Stimulated activated memory B cell treated with anti-CD40 and anti-IgM and Interleukin-4, amounts not matched to agents 10 μg/mL and 1 μg/mL and 100 μg/mL, for 72 hours (primary cell): ENCODE results near the gene FAM221A.

Experiments used
- ATAC-seq: fragments of 150-1000 bp; cut with Tn5 transposase; 2 replicates; pipeline ENCODE4 v1.10.0; 2021
- H3K27ac Mint-ChIP-seq: one replicate; pipeline ENCODE4 v1.8.0; 2022; ENCODE audit warnings: mild to moderate bottlenecking, mixed read lengths
- H3K27me3 Mint-ChIP-seq: one replicate; pipeline ENCODE4 v1.8.0; 2022; ENCODE audit warnings: mixed read lengths
- H3K36me3 Mint-ChIP-seq: one replicate; pipeline ENCODE4 v1.8.0; 2022; ENCODE audit warnings: mixed read lengths
- H3K4me1 Mint-ChIP-seq: one replicate; pipeline ENCODE4 v1.8.0; 2022; ENCODE audit warnings: mixed read lengths
- H3K4me3 Mint-ChIP-seq: one replicate; pipeline ENCODE4 v1.8.0; 2022; ENCODE audit warnings: mild to moderate bottlenecking, moderate library complexity, mixed read lengths
- H3K9me3 Mint-ChIP-seq: one replicate; pipeline ENCODE4 v1.8.0; 2022; ENCODE audit warnings: mixed read lengths

The FAM221A gene

DNA sequence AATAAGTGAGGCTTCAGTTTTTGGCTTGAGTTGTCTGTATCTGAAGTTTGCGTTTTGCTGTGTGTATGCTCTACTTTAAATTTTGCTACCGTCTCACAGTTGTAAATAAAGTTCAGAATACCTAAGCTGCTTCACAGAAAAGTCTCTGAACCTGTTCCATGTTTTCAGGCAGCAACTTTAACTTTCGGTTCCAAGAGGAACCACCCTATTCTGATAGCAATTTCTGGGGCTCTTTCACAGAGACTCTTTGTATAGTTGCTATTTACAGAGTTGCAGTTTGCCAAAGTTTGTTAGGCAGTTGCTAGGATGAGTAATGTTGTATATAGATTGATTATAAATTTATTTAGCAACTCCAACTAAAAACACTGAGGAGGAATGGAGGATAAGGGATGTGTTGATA is 5.7 kb downstream of the FAM221A start:
- no peak for ATAC-seq
- H3K4me3 Mint-ChIP-seq, result no peak overlapping the region
- H3K27me3 Mint-ChIP-seq, result no peaks in the 10 kb centered on the region
- peaks cover 4% of the 10 kb centered on the region for H3K4me1 Mint-ChIP-seq
- H3K27ac Mint-ChIP-seq, result peak overlapping the region; percentile 32
- no peaks in the 10 kb centered on the region for H3K9me3 Mint-ChIP-seq
- H3K36me3 Mint-ChIP-seq, result peaks cover 17% of the 10 kb centered on the region

DNA sequence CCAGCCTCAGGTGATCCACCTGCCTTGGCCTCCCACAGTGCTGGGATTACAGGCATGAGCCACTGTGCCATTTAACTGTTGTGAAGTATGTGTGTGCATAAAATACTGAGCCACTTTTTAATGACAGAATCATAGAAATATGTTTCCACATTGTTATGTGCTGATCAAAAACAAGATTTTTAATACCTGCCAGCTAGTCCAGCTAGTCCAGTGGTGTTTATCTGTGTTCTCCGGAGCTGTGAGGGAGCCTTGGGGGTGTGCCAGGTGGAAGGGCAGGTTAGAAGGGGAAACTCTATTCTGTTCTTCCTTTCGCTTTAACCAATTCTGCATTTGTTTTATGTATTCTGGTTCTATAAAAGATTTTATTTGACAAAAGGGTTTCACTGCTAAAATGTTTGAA is 7.0 kb downstream of the FAM221A start:
- Mint-ChIP-seq H3K4me3 (no peak overlapping the region), H3K27me3 (no peaks in the 10 kb centered on the region)

DNA sequence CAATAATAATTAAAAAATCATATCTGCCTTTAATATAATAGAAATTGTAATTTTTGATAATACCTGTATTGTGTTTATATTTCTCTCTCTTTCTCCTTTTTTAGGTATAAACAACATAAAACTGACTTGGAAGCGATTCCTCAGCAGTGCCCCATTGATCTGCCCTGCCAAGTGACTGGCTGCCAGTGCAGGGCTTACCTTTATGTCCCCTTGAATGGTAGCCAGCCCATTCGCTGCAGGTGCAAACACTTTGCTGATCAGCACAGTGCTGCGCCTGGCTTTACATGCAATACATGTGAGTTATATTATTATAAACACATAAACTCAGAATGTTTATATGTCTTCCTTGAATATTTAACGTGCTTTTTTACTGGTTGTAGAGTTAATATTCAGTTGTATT is 9.2 kb downstream of the FAM221A start:
- H3K27me3 Mint-ChIP-seq, result no peaks in the 10 kb centered on the region
- H3K4me1 Mint-ChIP-seq, result no peaks in the 10 kb centered on the region
- ATAC-seq, result no peak
- H3K9me3 Mint-ChIP-seq, result no peaks in the 10 kb centered on the region
- no peak overlapping the region for H3K27ac Mint-ChIP-seq
- H3K36me3 Mint-ChIP-seq, result peaks cover 44% of the 10 kb centered on the region
- H3K4me3 Mint-ChIP-seq, result no peak overlapping the region

More for the DNA sequence above, 7.0 kb downstream of the FAM221A start:
- peaks cover 25% of the 10 kb centered on the region for H3K36me3 Mint-ChIP-seq
- H3K4me1 Mint-ChIP-seq, result no peaks in the 10 kb centered on the region
- no peak for ATAC-seq
- no peaks in the 10 kb centered on the region for H3K9me3 Mint-ChIP-seq
- no peak overlapping the region for H3K27ac Mint-ChIP-seq

DNA sequence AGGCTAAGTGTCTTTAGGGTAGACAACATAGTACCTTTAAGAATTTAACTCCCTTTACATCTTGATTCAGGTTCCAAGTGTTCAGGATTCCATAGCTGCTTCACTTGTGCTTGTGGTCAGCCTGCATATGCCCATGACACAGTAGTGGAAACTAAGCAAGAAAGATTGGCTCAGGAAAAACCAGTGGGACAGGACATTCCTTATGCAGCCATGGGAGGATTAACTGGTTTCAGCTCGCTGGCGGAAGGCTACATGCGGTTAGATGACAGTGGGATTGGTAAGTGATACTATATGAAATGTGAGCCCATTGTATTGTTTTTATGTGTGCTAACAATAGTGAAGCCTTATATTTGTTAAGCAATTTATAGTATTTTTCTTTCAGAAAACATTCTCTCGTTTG is 11.3 kb downstream of the FAM221A start:
- Mint-ChIP-seq H3K27me3 (no peaks in the 10 kb centered on the region), H3K36me3 (peaks cover 48% of the 10 kb centered on the region)
- no peak for ATAC-seq

DNA sequence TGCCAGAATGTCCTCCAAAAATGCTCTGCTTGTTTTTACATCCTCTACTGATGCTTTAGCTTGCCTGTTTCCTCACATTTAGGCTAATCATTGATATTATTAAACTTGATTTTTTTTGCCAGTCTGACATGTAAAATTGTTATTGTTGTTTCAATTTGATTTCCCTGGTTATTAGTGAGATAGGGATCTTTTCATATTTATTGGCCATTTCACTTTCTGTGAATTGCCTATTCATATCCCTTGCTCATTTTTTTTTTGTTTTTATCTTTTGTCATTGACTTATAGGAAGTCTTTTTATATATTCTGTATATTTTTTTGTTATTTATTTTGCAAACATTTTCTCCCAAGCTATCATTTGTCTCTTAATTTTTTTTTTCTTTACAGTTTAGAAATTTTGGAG is 13.2 kb downstream of the FAM221A start:
- H3K27ac Mint-ChIP-seq, result no peak overlapping the region
- no peaks in the 10 kb centered on the region for H3K27me3 Mint-ChIP-seq
- peaks cover 46% of the 10 kb centered on the region for H3K36me3 Mint-ChIP-seq
- no peaks in the 10 kb centered on the region for H3K9me3 Mint-ChIP-seq
- H3K4me3 Mint-ChIP-seq, result no peak overlapping the region
- ATAC-seq, result no peak
- H3K4me1 Mint-ChIP-seq, result peaks cover 8% of the 10 kb centered on the region

More for the DNA sequence above, 11.3 kb downstream of the FAM221A start:
- Mint-ChIP-seq H3K27ac (no peak overlapping the region), H3K4me3 (no peak overlapping the region), H3K9me3 (no peaks in the 10 kb centered on the region), H3K4me1 (no peaks in the 10 kb centered on the region)

DNA sequence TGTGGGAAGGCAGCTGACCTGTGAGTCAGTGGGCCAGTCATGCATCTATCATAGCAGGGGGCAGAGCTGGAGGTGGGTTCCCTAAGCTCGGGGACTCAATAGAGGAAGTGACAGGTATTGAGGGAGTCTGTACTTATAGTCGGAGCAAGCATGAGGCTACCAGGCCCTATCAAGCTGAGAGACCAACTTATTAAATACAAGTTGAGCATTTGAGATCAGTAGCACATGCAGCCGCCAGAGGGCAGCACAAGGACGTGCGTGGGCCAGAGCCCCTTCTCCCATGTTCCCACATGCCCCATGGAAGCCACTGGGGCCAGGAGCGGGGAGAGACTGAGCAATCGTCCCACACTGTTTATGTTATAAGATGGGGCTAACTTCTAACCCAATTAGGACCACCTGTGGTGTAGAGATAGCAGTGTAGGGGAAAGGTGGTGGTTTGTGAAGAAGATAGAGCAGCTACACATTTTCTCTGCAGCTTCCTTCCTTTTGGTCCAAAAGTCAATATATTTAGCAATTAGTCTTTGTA is 17.0 kb downstream of the FAM221A start:
- Mint-ChIP-seq H3K36me3 (peaks cover 28% of the 10 kb centered on the region), H3K27me3 (no peaks in the 10 kb centered on the region), H3K27ac (no peak overlapping the region), H3K4me1 (peaks cover 8% of the 10 kb centered on the region), H3K4me3 (no peak overlapping the region), H3K9me3 (no peaks in the 10 kb centered on the region)
- no peak for ATAC-seq

DNA sequence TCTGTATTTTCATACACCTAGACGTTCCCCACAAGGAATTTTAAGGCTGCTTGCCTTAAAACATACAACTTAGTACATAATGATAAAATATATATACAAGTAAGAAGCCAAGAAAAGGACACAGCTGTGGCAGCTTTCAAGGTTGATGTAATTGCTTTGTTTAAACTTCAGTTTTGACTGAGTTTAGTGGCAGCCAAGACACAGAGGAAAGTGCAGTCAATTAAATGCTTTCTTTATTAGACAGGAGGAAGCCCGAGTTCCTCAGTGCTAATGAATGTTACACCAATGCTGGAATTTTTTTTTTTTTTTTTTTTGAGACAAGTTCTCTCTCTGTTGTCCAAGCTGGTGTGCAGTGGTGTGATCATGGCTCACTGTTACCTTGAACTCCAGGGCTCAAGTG is 18.8 kb downstream of the FAM221A start:
- H3K27ac Mint-ChIP-seq, result no peak overlapping the region
- no peak for ATAC-seq
- H3K27me3 Mint-ChIP-seq, result no peaks in the 10 kb centered on the region
- H3K9me3 Mint-ChIP-seq, result no peaks in the 10 kb centered on the region
- peaks cover 8% of the 10 kb centered on the region for H3K4me1 Mint-ChIP-seq
- no peak overlapping the region for H3K4me3 Mint-ChIP-seq
- H3K36me3 Mint-ChIP-seq, result peaks cover 25% of the 10 kb centered on the region

DNA sequence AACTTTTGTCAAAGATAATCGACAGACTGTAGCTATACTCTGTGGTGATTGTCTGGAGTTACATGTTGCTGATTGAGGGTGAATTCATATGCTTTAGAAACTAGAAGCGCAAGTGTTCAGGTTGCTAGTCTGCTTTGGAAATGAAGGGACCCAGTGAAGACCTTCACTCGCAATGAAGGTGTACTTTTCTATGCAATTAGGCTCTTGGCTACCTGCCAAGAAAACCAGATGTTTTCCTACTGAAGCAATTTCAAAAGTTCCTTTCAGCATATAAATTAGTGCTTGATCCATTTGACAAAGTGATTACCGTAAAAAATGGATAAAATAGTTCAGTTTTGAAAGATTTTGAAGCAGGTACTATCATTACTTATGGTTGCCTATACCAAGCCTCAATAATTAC is 20.0 kb downstream of the FAM221A start:
- peaks cover 4% of the 10 kb centered on the region for H3K9me3 Mint-ChIP-seq

DNA sequence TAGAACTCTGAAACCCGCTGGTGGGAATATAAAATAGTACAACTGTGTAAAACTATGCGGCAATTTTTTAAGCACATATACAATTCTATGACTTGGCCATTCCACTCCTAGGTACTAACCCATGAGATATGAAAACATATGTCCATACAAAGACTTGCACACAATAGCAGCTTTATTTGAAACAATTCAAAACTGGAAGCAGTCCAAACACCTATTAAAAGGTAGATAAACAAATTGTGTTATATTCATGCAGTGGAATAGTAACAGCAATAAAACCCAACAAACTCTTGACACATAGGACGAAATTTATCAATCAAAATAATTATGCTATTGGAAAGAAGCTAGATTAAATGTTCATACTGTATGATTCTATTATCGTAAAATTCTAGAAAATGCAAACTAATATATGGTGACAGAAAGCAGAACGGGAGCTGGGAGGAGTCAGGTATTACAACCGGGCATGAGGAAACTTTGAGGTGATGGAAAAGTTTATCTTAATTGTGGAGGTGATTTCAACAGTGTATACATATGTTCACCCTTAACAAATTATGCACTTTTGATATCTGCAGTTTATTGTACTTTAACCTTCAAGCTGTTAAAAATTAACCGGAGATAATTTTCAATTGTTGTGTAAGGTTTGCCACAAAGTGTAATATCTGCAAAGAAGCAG is 29.2 kb downstream of the FAM221A start:
- H3K27me3 Mint-ChIP-seq, result no peaks in the 10 kb centered on the region
- H3K9me3 Mint-ChIP-seq, result peaks cover 13% of the 10 kb centered on the region
- no peak overlapping the region for H3K27ac Mint-ChIP-seq
- peaks cover 25% of the 10 kb centered on the region for H3K36me3 Mint-ChIP-seq
- H3K4me3 Mint-ChIP-seq, result no peak overlapping the region
- H3K4me1 Mint-ChIP-seq, result peaks cover 5% of the 10 kb centered on the region
- ATAC-seq, result no peak

More for the DNA sequence above, 20.0 kb downstream of the FAM221A start:
- H3K4me3 Mint-ChIP-seq, result no peak overlapping the region
- H3K27me3 Mint-ChIP-seq, result no peaks in the 10 kb centered on the region
- H3K27ac Mint-ChIP-seq, result no peak overlapping the region
- peaks cover 30% of the 10 kb centered on the region for H3K36me3 Mint-ChIP-seq
- ATAC-seq, result no peak
- peaks cover 8% of the 10 kb centered on the region for H3K4me1 Mint-ChIP-seq

DNA sequence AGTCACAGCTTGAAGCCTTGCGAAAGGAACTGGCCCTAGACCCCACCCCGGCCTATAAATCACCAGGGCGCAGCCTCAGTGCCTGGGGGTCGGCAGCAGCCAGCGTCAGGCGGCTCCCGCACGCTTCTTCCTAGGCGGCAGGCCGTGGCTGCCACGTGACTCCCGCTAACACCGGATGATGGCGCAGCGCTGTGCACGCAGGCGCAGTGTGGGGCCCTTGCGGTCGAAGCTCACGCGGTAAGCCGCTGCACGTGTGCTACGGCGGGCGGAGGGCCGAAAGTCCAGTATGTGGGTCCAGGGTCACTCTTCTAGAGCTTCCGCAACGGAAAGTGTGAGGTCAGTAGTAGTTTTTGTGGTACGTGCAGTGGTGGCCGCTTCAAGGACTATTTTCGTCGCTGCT is 30.0 kb downstream of the FAM221A start, which contains the start of gene STK31:
STK31 (plus strand) TSS at position 220 of the 400 bp plus-strand sequence; CDS start at position 287, 67 bp downstream.
- H3K4me1 Mint-ChIP-seq, result peaks cover 5% of the 10 kb centered on the region

DNA sequence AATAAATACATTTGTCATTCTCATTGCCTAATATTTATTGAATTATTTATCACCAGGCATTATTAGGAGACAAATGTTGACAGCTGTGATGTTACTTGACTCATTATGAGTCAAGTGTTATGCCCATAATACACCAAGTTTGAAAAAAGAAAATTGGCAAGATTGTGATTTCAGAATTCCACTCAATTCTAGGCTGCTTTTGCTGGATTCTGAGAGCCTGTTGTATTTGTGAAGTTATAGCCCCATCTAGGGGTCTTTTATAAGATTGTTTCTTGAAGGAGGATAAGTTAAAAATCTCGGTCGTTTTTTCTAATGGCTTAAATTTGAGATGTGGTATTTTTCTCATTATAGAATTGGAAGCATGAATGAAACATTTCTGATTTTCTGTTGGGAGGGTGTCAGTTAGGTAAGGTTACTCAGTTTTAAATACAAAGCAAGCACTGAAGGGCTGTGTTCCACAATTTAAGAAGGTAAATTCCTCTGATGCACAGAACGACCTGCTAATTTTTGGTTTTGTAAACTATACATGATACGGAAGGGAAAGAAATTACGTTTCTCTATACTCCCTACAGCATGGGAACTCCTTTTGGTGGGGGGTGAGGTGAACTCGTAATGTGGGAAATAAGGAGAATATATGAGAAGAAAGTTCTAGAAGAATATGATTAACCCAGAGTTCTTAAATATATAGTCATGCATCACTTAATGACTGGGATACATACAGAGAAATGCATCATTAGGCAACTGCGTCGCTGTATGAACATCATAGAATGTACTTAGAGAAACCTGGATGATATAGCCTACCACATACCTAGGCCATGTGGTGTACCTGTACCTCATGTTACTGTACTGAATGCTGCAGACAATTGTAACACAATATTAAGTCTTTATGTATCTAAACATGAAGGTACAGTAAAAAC is 32.6 kb downstream of the FAM221A start:
- Mint-ChIP-seq H3K9me3 (no peaks in the 10 kb centered on the region), H3K27me3 (no peaks in the 10 kb centered on the region), H3K4me1 (peaks cover 5% of the 10 kb centered on the region), H3K4me3 (no peak overlapping the region), H3K27ac (no peak overlapping the region), H3K36me3 (no peaks in the 10 kb centered on the region)
- ATAC-seq, result no peak

More for the DNA sequence above, 30.0 kb downstream of the FAM221A start, which contains the start of gene STK31:
- Mint-ChIP-seq H3K4me3 (no peak within 1 kb of the TSS), H3K36me3 (peaks cover 17% of the 10 kb centered on the region), H3K27me3 (no peaks in the 10 kb centered on the region), H3K27ac (no peak within 1 kb of the TSS), H3K9me3 (peaks cover 9% of the 10 kb centered on the region)
- peak; percentile 31 for ATAC-seq

DNA sequence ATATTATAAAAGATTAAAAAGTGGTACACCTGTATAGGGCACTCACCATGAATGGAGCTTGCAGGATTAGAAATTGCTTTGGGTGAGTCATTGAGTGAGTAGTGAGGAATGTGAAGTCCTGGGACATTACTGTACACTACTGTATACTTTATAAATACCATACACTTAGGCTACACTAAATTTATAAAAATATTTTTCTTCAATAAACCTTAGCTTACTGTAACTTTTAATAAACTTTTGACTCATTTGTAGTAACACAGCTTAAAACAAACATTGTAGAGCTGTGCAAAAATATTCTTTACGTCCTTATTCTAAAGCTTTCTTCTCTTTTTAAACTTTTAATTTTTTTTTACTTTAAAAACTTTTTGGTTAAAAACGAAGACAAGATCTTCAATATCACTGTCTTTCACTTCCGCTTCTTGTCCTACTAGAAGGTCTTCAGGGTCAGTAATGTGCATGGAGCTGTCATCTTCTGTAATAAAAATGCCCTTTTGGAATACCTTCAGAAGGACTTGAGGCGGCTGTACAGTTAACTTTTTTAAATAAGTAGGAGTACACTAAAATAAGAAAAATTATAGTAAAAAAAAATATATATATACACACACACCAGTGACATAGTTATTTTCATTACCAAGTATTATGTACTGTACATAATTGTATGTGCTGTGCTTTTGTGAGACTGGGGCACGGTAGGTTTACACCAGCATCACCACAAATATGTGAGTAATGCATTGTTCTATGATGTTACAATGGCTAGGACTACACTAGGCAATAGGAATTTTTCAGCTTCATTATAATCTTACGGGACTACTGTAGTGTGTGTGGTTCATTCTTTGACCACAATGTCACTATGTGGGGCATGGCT is 33.5 kb downstream of the FAM221A start:
- Mint-ChIP-seq H3K4me1 (peaks cover 5% of the 10 kb centered on the region), H3K9me3 (no peaks in the 10 kb centered on the region), H3K4me3 (no peak overlapping the region), H3K36me3 (no peaks in the 10 kb centered on the region), H3K27ac (no peak overlapping the region), H3K27me3 (no peaks in the 10 kb centered on the region)
- ATAC-seq, result no peak

DNA sequence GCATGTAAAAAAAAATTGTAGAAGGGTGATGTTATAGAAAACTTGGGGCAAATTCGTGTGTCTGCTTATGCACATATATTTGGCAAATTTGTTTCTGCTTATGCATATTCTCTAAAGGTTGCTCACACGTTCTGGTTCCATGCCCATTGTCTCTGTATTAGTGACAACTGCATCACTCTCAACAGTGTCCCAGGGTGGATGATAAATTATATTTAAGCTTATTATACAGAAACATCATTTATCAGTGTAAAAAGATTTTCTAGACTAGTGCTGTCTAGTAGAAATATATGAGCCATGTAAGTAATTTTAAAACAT is 34.1 kb downstream of the FAM221A start:
- H3K4me3 Mint-ChIP-seq, result no peak overlapping the region
- H3K4me1 Mint-ChIP-seq, result peaks cover 5% of the 10 kb centered on the region
- no peaks in the 10 kb centered on the region for H3K27me3 Mint-ChIP-seq
- H3K36me3 Mint-ChIP-seq, result no peaks in the 10 kb centered on the region
- no peak for ATAC-seq
- no peak overlapping the region for H3K27ac Mint-ChIP-seq
- no peaks in the 10 kb centered on the region for H3K9me3 Mint-ChIP-seq

DNA sequence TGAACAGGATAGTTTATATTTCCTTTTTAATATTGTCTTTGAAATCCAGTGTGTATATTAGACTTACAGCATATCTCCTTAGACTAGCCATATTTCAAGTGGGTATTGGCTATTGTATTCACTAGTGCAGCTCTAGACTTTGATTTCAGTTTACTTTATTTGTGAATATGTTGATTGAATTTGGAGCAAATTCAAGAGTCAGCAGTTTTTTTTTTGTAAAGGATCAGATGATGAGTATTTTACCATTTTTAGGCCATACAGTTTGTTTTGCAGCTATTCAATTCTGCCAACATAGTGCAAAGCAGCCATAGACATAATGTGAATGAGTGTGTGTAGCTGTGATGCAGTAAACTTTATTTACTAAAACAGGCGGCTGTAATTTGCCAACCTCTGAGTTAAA is 34.6 kb downstream of the FAM221A start:
- H3K36me3 Mint-ChIP-seq, result no peaks in the 10 kb centered on the region
- H3K9me3 Mint-ChIP-seq, result no peaks in the 10 kb centered on the region

DNA sequence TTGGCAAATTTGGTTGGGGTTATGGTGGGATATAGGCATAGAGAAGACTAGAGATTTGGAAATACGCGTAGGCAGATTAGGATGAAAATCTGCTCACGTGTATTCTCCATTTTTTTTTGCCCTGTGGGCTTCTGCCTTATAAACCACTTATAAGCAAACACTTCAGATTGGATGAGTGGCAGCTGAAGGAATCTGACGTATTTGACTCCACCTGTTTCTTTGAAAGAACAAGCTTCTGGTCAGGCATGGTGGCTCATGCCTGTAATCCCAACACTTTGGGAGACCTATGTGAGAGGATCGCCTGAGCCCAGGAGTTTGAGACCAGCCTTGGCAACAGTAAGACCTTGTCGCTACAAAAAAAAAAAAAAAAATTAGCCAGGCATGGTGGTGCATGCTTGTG is 35.1 kb downstream of the FAM221A start:
- Mint-ChIP-seq H3K4me3 (no peak overlapping the region), H3K4me1 (peaks cover 5% of the 10 kb centered on the region), H3K27ac (no peak overlapping the region), H3K27me3 (no peaks in the 10 kb centered on the region), H3K9me3 (no peaks in the 10 kb centered on the region), H3K36me3 (no peaks in the 10 kb centered on the region)
- no peak for ATAC-seq

More for the DNA sequence above, 34.6 kb downstream of the FAM221A start:
- Mint-ChIP-seq H3K4me1 (peaks cover 5% of the 10 kb centered on the region), H3K27ac (no peak overlapping the region), H3K27me3 (no peaks in the 10 kb centered on the region), H3K4me3 (no peak overlapping the region)
- ATAC-seq, result no peak
